Germinal center (tissue), 1 donor: ENCODE results near the gene DYNC1LI2.
"Not testable (repeated sequence)": the region's sequence is repeated elsewhere in the genome, so short reads cannot be mapped to it uniquely, and the experiment has no call there.

Experiments
- DNase-seq: peaks from one replicate; pipeline ENCODE4 v3.0.0; 2012; ENCODE audit warnings: mixed read lengths, low spot score

DYNC1LI2 gene

DNA sequence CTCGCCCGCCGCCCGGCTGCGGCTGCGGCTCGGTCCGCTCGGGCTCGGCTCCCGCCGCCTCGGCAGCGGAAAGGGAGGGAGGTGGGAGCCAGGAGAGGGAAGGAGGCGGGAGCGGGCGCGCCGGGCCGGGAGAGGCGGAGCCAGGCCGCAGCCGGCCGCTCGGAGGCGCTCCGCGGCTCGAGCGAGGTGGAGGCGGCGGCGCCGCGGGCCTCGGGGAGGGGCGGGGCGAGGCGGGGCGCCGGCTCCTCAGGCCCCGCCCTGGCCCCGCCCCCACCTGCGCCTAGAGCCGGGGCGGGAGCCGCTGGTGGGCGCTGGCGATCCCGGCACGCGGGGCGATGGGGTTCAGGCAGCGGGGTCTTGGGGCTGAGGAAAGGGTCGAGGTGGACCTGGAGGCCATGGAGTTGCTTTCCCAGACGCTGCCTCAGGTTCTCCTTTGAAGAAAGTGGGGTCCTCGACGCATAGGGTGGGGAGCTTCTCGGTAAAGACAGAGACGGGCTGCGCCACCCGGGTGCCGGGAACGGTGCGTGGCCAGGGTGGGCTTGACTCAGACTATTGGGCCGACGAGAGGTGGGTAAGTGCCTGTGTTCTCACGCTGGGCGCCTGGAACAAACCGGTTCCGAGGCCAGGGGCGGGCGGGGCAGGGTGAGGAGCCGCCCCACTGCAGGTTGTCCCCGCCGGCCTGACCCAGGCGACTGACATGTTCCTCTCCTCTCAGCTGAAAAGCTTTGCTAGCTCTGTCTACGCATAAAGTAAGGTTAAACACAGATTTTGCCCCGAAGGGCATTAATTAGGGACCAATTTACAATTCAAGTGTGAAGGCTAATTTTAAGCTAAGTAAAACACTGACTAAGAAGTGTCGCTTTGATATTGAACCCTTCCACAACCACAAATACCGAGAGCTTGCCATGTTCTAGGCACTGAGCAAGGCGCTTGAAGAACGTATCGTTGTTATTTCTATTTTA lies 54.5 kb downstream of the DYNC1LI2 start, which contains the start of gene CMTM4:
Gene CMTM4 (minus strand): TSS at position 75 of the 962 bp plus-strand sequence. CDS start 218 bp downstream, outside the sequence.
- DNase-seq: peak; percentile 93

DNA sequence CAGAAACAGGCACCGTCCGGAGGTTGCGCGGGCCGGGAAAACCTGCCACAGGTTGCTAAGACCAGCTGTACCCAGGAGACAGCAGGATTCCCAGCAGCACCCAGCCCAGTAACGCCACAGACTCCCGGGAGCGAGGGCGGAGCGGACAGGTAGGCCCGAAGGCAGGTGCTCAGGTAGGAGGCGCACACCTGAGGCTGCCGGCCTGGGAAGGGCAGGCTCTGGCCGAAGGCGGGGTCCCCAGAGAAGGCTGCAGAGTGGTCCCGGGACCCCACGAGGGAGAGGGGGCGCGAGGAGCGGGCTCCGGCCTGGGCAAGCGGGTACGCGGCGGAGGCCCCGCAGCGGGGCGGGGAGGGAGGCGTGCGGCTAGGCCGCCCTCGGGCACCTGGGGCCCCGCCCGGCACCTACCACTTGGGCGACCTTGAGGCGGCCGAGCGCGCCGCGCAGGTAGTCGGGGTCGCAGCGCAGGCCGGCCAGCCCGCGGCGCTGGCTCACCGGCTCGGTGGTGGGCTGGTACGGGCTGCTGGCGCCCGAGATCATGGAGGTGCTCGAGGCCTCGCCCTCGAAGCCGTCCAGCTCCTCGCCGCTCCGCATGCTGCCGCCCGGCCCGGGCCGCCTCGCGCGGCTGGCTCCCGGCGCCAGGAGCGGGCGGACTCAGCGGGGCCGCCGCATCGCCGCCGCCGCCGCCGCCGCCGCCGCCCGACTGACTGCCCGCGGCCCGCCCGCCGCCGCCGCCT lies 55.3 kb downstream of the DYNC1LI2 start:
- DNase-seq: no peak

DNA sequence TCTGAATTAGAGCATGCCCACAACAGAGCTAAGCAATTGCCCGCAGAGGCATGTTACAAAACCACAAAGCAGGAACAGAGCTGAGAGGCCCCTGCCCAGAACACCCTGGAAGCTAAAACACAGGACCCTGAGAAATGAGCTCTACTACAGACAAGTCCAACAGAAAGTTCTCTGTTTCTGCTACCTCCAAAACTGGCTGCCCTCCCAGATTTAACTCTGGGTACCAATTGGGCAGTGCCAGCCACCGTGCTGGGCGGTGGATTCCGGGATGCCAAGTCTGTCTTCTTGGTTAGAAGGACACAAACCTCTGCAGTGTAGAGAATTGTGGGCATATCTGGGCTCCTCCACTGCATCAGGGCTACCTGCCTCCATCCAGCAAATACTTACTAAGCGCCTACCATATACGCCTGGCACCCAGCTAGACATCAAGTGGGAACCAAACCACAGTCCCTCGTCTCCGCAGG lies 55.9 kb downstream of the DYNC1LI2 start:
- no peak for DNase-seq

DNA sequence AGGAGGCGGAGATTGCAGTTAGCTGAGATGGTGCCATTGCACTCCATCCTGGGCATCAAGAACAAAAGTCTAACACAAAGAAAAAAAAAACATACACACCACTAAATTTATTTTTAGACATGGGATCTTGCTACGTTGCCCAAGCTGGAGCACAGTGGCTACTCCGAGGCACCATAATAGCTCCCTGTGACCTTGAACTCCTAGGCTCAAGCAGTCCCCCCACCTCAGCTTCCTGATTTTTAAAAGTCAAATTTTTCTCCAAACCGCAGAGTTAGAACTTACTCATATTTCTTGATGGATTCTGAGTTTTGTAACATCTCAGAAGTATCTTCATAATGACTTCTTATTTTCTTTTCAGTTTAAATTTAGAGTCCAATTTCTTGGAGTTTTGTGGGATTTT lies 58.3 kb downstream of the DYNC1LI2 start:
- DNase-seq: no peak

DNA sequence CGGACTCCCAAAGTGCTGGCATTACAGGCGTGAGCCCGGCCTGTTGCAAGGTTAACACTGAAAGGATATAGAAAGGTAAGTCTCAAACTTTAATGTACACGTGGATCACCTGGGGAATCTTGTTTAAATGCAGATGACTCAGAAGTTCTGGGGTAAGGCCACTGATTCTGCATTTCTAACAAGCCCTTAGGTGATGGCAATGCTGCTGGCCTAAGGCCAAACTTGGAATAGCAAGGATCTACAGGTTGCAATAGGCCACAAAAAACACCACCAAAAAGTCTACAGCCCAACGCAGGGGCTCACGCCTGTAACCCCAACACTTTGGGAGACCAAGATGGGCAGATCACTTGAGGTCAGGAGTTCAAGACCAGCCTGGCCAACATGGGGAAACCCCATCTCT lies 59.1 kb downstream of the DYNC1LI2 start:
- no peak for DNase-seq

DNA sequence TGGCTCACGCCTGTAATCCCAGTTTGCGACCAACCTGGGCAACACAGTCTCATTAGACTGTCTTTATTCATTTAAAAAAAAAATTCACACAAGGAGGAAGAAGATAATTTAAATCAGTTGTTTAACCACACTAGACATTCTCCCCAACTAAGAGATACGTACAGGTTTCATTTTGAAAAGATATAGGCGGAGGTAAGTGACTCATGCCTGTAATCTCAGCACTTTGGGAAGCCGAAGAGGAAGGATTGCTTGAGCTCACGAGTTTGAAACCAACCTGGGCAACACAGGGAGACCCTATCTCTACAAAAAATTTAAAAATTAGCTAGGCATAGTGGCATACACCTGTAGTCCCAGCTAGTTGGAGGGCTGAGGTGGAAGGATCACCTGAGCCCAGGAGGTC lies 60.2 kb downstream of the DYNC1LI2 start:
- no peak for DNase-seq

DNA sequence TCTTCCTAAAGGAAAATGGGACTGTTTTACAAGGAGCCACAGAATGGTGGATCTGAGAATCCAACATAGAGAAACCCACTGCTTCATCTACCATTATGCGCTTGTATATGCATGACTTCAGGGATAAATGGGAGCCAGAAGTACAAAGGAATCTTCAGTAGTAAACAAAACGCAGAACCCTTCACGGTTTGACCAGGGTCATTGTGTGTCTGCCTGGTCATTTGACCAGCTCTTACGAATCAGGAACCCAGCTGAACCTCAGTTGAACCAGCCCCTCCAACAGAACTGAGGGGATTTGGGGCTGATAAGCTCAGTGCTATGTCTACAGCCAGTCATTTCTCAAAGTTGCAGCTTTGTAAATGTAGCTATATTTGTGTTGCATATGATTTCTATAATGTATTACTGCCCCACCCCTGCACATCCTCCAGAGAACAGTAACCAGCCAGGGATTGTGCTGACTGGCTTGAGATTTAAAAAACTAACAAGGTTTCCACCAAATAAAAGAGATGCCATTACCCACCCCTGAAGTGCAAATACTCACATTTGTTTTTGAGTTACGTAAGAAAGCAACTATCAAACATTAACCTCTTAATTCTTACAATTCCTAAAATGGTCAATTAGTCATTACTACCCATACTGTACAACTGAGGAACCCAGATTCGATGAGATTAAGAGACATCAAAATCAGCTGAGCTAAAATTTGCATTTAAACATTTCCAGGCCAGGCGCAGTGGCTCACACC lies 61.1 kb downstream of the DYNC1LI2 start:
- DNase-seq: no peak

DNA sequence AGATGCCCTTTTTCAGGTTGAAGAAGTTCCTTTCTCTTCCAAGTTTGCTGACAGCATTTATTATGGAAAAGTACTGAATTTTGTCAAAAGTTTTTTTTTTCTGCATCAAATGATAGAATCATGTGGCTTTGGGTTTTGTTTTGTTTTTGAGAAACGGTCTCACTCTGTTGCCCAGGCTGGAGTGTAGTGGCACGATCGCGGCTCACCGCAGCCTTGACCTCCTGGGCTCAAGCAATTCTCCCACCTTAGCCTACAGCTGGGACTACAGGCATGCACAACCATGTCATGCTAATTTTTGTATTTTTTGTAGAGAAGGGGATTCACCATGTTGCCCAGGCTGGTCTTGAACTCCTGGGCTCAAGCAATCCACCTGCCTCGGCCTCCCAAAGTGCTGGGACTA lies 62.1 kb downstream of the DYNC1LI2 start:
- no peak for DNase-seq

DNA sequence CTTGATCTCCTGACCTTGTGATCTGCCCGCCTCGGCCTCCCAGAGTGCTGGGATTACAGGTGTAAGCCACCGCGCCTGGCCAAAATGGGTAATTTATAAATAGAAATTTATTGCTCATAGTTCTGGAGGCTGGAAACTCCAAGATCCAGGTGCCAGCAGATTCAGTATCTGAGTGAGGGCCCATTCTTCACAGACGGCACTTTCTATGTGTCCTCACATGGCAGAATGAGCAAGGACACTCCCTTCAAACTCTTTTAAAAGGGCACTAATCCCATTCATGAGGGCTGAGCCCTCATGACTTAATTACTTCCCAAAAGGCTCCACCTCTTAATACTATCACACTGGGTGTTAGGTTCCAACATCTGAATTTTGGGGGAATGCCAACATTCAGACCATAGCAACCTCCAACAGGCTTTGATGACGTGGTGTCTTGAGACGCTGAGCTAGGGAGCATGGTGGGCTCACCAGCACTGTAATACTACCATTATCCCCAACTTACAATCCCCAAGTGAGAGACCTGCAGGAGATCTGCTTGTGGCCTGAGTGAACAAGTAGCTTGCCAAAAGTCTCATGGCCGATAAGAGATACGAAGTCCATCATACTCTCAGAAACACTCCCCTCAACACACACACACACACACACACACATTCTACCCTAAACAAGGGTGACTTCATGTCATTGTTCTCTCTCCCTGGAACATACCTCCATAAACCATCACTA lies 63.3 kb downstream of the DYNC1LI2 start:
- DNase-seq: no peak

DNA sequence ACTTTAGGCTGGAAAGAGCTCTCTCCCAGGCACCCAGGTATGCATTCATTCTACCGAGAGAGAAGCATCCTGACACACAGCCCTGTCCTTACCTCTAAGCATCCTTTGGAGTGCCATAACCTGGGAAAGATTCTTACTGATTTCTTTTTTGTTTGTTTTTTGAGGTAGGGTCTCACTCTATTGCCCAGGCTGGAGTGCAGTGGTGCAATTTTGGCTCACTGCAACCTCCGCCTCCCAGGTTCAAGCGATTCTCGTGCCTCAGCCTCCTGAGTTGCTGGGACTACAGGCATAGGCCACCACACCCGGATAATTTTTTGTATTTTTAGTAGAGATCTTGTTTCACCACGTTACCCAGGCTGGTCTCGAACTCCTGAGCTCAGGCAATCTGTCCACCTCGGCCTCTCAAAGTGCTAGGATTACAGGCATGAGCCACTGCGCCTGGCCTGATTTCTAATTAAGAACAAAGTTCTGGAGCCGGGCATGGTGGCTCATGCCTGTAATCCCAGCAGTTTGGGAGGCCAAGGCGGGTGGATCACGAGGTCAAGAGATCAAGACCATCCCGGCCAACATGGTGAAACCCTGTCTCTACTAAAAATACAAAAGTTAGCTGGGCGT lies 65.8 kb downstream of the DYNC1LI2 start:
- not testable (repeated sequence) for DNase-seq

DNA sequence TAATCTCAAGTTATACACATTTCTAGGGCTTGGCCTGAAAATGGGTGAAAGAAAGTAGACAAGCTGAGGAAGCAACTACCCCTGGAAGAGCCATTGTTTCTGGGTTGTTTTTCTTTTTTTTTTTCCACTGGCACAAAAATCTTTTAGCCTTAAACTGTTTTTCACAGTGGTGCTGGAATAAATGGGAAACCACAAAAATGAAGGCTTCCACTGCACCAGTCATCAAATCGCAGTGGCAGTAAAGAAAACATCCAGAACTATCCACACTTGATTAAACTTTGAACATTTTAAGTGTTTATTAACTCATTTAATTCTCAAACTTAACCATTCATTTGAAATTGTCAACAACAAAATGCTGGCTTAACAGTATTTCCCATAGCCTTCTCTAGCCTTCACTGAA lies 69.1 kb downstream of the DYNC1LI2 start:
- no peak for DNase-seq

DNA sequence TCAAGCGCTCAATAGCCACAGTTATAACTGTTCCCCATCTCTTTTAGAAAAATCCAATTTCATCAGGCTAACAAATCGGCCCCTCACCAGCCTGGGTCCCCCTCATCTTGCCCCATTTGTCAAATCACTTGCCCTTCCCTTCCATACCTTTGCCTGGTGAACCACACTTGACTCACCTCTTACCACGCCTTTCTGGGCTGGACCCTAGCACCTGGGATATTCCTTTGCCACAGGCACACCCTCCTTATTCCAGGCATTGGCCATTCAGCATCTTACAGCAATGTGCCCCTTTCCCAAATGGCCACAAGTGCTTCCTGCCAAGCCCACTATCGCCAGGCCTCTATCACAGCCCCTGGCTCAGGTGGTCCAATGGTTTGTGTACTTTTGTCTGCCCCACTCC lies 69.7 kb downstream of the DYNC1LI2 start:
- no peak for DNase-seq

DNA sequence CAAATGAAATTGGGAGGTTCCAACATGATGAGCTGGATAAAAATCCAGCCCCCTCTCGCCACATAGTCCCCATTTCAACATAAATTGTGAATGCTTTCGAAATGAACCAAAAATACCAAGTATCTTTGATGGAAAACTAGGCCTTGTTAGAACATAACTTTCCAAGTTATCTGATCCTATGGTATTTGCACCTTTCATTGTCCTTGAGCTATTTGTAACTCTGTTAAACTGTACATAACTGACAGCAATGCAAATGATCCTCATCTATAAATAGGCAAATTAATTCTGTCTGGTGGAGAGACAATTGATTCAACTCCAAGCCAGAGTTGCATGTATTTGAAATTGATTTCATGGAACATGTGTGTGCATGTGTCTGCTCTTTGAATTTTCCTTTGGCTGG lies 73.1 kb downstream of the DYNC1LI2 start:
- no peak for DNase-seq

DNA sequence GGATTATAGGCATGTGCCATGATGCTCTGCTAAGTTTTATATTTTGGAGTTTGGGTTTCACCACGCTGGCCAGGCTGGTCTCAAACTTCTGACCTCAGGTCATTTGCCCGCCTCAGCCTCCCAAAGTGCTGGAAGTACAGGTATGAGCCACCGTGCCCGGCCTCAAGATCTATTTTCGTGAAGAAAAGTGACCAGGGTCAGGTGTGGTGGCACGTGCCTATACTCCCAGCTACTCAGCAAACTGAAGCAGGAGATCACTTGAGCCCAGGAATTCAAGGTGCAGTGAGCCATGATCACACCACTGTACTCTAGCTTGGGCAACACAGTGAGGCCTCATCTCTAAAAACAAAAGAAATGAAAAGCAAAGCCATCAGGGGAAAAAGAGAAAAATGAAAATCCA lies 73.6 kb downstream of the DYNC1LI2 start:
- no peak for DNase-seq

DNA sequence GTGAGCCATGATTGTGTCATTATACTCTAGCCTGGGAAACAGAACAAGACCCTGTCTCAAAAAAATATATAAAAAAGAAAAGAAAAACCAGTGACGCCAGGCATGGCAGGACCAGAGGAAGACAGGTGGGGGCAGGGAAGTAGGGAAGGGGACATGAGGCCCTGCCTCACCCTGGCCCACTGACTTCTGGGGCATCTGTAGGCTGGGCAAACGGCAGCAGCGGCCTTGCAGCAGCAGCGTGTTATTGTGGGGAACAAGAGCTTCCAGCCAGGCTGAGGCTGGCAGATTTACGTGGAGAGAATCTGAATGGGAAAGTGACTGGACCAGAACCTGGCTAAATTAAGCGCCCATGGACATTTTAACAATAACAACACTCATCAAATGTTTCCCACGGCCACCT lies 74.2 kb downstream of the DYNC1LI2 start:
- DNase-seq: no peak

DNA sequence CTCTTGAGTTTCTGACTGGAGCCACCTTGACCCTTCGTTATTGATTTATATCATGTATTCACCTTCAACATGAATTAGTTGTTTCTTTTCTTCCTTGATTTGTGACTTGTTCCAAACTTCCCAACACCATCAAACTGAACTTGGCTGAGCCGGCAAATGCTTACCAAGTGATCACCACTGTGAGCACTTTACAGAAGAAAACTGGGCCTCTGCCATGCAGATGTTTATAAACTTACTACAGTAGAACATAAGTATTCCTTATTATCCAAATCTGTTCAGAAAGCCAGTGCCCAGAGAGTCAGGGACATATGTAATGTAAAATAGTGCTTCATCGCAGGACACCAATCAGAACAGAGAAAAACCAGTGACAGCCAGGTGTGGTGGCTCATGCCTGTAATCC lies 74.8 kb downstream of the DYNC1LI2 start:
- no peak for DNase-seq

DNA sequence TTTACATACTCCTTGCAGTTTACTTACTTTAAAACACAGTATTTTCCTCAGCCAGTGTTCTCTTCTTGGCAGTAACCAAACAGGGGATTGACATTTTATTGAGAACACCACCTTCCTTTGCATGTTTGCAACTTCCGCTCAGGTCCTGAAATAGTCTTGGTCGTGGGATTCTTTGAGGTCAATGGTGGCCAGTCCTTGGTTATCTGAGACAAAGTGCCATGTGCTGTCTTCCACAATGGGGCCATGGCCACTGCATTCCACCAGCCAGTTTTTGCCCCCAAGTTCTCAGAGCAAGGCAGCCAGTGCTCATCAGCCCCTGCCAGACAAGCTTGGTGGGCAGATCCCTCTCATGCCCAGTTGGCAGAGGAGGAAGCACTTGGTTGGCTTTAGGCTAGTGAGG lies 77.7 kb downstream of the DYNC1LI2 start:
- no peak for DNase-seq
